Lung microvascular endothelial cell (primary cell): Measurements from ENCODE around the gene SLC66A2. TPM values are rescaled to one million over a fixed set of nuclear protein-coding genes. Genes with fewer than 3 reads are reported as not detected.
A peak's percentile ranks its signal among the peaks of the same experiment; 100 is the strongest.

ENCODE experiments used
- DNase-seq, 2 donors: peaks; one replicate each; pipeline versions ENCODE4 v3.0.0 to v3.0.0-alpha.2; 2010; ENCODE audit warnings: low read depth in 2 of 2
- total RNA-seq: library from RNA; depleted of rRNA; stranded (reverse); fragments of >200 nt; gene quantifications from 2 replicates; pipeline ENCODE4 v1.2.1, GENCODE V29; 2014

SLC66A2 gene
- total RNA-seq, 1 donor from 2014 or later: 33.1 TPM

GRCh38 chr18:79952456-79952995 lies 1.1 kb upstream of the SLC66A2 start:
- no peak for DNase-seq

DNA sequence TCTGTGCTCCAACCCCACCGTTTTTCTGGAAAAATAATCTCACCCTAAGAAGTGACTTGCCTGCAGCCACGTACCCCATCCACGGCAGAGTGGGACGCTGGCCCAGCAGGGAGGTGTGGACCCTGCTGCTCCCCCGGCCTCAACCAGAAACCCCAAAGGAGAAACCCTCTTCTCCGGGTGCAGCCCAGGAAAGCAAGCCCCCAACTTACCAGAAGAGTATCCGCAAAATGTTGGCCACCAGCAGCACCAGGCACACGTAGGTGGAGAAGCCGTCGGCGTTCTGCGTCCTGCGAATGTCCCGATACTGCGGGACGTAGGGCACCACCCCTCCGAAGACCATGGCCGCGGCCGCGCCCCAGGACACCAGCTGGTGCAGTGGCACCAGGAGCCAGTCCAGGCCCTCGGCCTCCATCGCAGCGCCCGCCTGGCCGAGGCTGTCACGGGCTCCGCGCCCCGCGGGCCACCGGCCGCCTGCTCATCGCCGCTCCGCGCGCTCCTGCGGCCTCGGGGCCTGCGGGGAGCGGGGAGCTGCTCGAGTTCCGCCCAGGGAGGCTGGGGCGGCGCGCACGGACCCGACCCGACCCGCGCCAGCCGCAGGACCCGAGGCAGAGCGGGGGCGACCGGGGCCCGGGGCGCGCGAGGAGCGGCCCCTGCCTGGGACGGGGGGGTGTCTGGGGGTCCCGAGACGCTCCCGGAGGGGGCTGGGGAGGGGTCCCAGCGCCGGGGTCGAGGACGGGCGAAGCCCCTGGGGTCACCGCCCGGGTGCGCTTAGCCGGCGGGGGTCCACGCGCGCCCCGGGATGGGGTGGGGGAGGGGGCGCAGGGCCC lies 725 bp downstream of the SLC66A2 start:
- DNase-seq: peak; percentile 43 to 54

GRCh38 chr18:79949697-79950487 lies 1.6 kb downstream of the SLC66A2 start:
- DNase-seq: peak in 1 of 2 donors; percentile 37

DNA sequence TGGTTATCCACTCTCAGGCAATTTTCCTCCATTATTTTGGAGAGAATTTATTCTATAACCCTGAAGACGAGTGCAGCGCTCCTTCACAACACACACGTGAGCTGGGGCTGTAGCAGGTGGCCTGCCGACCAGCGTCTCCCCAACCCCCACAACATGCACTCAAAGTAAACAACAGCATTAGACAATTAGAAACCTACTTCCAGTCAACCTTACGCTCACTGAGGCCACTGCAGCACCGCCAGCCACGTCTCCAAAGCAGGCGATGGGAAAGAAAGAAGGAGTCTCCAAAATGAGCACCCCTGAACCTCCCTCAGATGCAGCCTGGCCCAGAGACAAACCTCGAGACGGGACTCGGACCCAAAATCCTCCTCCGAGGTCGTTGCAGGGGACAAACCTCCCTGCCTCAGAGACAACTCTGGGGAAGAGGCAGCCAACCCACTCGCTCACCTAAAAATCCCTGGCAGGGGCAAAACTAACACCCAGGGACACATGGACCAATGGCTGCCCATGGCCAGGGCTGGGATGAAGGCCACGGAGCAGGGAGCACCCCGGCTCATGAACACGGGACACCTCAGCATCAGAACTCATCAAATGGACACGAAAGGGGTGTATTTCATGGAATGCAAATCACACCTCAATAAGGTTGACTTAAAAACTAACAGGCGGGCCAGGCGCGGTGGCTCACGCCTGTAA lies 2.6 kb downstream of the SLC66A2 start:
- no peak for DNase-seq

GRCh38 chr18:79947881-79948610 lies 3.4 kb downstream of the SLC66A2 start:
- no peak for DNase-seq

GRCh38 chr18:79947054-79947755 lies 4.2 kb downstream of the SLC66A2 start:
- DNase-seq: no peak

DNA sequence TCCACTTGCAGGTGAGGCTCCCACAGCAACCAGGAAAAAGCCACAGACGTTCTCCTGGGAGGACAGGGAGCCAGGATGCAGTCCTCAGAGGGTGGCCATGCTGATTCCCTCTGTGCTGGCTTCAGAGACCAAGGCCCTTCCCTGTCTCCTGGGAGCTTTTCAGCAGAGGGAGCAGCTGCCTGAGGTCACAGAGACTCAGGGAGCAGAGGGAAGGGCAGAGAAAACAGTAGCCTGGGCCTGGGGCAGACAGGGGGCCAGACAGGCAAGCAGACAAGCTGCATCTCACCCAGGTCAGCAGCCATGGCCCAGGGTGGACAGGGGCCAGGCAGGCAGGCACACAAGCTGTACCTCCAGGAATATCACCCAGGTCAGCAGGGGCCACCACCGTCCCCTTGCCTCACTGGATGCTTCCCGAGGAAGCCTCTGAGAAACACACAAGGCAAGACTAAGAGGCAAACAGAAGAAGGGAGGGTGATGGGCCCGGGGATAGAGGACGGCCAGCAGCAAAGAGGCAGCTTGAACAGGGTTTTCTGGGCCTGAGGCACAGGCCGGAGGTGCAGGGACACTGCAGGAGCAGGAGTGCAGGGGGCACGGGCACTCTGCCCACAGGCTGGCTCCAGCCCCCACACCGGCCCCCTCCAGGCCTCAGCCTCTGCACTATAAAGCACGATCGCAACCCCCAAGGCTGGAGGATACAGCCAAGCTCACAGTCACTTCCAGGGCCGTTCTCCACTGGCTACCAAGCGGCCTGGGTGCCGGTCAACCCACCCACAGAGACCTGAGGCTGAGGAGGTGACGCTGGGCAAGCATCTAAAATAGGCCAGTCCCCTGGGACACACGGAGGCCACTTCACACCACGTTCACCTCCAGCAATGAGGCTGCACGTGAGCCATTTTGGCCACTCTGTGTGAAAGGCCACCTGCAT lies 6.1 kb downstream of the SLC66A2 start:
- DNase-seq: no peak

- DNase-seq: no peak
Measured at GRCh38 chr18:79944746-79945117, 6.7 kb downstream of the SLC66A2 start.

GRCh38 chr18:79944126-79944731 lies 7.2 kb downstream of the SLC66A2 start:
- DNase-seq: no peak

DNA sequence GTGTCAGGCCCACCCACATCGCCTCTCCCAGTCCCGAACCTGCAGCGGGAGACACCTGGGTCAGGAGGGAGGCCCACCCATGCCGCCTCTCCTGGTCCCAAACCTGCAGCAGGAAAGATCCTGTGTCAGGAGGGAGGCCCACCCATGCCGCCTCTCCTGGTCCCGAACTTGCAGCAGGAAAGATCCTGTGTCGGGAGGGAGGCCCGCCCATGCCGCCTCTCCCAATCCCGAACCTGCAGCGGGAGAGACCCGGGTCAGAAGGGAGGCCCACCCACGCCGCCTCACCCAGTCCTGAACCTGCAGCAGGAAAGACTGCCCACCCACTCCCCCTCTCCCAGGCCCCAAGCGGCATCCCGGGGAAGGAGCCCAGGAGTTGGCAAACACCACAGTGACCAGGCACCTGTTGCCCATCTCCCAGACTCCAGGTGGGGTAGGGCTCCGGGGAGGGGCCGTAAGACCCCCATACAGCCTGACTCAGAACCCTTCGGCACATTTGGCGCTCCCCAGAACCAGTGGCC lies 7.8 kb downstream of the SLC66A2 start:
- DNase-seq: no peak

DNA sequence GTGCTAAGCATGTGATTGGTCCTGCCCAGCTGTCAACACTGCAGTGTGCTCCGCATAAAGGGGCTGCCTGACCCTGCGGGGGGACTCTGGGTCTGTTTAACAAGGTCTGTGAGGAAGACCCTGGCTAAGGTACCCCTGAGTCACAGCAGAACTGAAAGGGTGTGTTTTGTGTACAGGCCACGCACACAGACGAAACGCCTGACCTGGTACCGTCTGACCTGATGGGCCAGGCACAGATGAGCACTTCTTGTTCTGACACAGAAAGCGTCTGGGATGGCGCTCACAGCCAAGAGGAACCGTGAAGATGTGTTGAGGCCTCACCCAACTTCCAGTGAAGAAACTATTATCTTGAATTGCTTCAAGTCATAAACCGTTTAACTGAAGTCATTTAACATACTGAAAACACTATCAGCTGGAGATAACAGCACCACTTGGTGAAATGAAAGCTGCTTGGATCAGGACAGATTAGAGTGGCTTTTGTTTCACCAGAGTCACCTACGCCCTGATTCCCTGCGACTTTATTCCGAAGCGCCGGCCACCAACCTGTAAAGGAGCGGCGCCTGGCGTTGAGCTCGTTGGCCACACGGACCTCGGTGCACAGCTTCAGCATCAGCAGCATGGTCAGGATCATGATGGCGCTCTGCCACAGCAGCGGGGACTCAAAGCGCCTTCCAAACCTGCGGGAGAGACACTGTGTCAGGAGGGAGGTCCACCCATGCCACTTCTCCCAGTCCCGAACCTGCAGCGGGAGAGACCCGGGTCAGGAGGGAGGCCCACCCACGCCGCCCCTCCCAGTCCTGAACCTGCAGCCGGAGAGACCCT lies 8.5 kb downstream of the SLC66A2 start:
- DNase-seq: no peak

DNA sequence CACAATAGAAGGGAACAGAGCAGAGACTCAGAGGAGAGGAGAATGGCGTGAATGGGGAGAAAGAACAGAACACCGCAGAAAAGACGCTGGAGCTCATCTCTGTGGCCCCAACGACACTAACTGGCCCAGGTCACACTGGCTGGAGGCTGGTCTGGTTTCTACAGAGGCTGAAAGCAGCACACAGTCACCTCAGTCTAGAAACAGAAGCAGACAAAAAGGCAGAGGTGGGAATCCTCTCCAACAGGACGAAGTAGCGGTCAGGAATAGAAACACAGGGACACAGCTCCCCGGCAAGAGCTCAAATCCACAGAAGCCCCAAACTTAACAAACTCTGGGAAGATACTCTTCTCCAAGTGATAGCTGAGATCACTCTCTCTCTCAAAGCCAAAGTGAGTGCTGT lies 9.2 kb downstream of the SLC66A2 start:
- DNase-seq: no peak

GRCh38 chr18:79941473-79942119 lies 9.9 kb downstream of the SLC66A2 start:
- DNase-seq: no peak

GRCh38 chr18:79940814-79941472 lies 10.5 kb downstream of the SLC66A2 start:
- no peak for DNase-seq

- DNase-seq: no peak
Measured at GRCh38 chr18:79940126-79940813, 11.2 kb downstream of the SLC66A2 start.

GRCh38 chr18:79939096-79939495 lies 12.4 kb downstream of the SLC66A2 start:
- no peak for DNase-seq
